GM20431 (cell line): ENCODE measurements around the gene ZNF500.
"Not testable (repeated sequence)": the region's sequence is repeated elsewhere in the genome, so short reads cannot be mapped to it uniquely, and the experiment has no call there.

ENCODE experiments used
- in situ Hi-C: fragments of 300-500 bp; cut with MseI, MboI; formaldehyde crosslinking; loops from one replicate; pipeline ENCODE4 v1.15.0; 2020; ENCODE audit warnings: low sequenced_read_pairs; ENCODE audit not compliant: unreplicated experiment

ZNF500 gene

DNA sequence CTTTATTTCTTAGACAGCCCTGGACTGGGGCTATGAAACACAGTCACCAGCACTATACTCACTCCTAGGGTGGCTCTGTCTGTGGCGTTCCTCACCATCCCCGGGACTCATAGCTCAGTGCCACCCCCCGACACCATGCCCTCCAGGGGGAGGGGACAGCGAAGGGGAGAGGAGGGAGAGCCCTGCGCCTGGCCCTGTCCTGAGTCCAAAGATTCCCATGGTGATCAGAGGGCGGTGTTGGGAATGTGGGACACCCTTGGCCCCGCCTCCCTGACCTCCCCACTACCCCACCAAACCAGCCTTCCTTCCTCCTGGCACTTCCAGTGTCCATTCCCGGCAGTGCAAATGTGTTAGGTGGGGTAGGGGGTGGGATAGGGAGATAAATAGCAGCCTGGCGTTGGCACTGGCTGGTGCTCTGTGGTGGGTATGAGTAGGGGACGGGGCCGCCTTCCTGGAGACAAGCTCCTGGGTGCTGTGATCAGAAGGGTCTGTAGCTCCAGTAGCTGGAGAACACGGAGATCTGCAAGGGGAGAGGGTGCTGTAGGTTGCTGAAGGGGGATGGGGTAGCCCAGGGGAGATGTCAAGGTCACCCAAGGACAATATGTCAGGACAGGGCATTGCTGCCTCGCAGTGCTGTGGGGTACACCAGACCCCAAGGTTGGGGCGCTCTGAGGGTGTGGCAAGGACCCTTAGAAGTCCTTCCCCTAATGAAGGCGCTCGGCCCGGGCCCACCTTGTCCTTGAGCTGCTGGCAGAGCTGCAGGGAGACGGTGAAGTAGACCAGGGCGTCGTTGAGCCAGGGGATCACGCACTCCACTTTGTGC, 30.2 kb upstream of the ZNF500 start:
- in situ Hi-C loops: no loop called here

DNA sequence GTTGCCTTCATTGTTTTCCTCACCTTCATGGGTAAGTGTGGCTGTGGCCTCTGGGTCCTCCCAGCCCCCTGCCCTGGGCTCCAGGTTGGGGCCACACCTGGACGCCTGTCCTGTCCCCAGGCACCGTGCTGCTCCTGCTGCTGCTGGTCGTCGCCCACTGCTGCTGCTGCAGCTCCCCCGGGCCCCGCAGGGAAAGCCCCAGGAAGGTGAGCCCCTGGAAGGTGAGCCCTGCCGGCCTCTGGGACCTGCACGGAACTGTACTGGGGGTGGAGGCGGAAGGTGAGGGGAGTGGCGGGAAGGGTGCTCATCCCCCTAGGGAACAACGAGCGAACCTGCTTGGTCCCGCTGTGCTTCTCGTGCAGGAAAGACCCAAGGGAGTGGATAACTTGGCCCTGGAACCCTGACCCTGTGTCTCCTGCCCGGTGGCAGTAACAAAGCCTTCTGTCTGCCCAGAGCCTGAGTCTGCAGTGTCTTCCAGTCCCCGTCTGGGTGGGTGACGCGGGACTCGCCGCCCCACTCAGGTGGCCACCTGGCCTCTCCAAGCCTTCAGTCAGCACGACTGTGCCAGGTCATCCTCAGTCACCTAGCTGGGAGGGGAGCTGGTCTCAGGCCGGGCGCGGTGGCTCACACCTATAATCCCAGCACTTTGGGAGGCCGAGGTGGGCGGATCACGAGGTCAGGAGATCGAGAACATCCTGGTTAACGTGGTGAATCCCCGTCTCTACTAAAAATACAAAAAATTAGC, 29.0 kb upstream of the ZNF500 start:
- in situ Hi-C loops: no loop called here

DNA sequence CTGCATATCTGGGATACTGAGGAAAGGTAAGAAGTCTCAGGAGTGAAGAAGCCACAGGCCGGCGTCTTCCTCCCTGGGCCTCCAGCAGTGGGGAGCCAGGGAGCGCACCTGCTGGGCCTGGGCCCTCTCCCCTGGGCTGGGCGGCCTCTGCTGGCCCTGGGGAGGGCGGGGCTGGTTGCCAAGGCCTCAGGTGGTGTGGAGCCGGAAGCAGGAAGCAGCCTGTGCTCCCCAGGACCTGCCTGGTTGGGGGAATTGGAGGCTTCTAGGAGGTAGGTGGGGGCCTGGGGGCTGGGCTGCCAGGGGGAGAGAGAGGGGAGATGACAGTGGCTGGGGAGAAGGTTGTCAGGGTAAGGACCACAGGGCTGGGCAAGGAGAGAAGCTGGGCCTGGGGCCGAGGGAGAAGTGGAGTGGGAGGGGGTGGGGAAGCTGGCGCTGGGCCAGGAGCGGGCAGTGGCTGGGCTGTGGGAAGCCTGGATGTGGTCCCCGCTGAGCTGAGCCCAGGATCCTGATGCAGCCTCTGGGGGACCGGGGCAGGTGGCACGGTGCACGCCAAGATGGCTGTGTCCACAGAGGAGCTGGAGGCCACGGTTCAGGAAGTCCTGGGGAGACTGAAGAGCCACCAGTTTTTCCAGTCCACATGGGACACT, 28.3 kb upstream of the ZNF500 start, which contains the start of gene SMIM22:
Gene SMIM22, plus strand, starts transcription at position 189 of the 647 bp plus-strand sequence. Its CDS starts 366 bp downstream, at position 555.
- in situ Hi-C loops: no loop called here

DNA sequence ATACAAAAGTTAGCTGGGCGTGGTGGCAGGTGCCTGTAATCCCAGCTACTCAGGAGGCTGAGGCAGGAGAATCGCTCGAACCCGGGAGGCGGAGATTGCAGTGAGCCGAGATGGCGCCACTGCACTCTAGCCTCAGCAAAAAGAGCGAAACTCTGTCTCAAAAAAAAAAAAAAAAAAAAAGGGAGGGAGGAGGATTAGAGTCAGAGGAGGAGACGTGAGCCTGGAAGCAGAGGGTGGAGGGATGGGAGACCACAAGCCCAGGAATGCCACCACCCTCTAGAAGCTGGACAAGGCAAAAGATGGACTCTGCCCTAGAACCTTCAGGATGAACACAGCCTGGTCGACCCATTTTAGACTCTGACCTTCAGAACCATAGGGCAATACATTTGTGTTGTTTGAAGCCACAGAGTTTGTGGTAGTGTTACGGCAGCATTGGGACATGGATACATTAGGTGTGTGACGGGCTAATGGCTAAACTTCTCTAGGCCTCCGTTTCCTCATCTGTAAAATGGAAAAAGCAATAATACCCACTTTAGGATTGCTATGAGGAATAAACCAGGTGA, 26.1 kb upstream of the ZNF500 start:
- in situ Hi-C loops: no loop called here

DNA sequence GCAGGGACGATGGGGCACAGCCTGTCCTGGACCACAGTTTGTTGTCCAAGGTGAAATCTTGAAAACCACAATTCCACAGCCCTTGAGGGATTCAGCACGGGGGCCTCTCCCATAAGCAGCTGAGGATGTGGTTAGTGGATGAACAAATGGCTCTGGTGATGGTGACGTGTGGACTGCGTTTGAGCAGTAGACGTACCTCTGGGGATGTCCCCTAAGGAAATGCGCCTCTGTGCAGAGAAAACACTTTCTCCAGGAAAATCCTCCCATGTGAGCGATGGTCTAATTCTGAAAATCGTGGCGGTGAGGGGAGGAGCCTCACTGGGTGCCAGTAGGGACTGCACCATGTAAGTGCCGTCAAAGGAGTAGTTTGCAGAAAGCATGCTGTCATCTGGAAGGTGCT, 23.9 kb upstream of the ZNF500 start:
- in situ Hi-C loops: no loop called here

DNA sequence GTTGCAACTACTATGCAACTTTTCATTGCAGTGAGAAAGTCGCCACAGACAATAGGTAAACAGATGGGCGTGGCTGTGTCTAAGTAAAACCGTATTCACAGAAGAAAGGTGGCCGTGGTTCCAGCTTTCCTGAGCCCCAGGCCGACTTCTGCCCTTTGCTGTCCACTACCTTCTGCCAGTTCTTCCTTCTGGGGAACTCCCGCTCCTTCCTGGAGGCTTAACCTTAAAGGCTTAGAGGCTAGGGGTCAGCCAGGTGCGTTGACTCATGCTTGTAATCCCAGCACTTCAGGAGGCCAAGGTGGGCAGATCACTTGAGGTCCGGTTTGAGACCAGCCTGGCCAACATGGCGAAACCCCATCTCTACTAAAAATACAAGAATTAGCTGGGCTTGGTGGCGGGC, 23.3 kb upstream of the ZNF500 start:
- in situ Hi-C loops: no loop called here

DNA sequence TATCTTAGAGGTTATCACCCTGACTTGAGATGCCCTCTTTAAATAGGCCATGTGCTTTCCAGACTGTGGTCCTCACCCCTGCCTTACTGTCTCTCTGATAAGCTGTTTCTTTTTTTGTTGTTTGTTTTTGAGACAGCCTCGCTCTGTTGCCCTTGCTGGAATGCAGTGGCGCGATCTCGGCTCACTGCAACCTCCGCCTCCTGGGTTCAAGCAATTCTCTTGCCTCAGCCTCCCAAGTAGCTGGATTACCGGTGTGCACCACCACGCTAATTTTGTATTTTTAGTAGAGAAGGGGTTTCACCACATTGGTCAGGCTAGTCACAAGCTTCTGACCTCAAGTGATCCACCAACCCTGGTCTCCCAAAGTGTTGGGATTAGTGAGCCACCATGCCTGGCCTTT, 21.9 kb upstream of the ZNF500 start:
- in situ Hi-C loops: no loop called here

DNA sequence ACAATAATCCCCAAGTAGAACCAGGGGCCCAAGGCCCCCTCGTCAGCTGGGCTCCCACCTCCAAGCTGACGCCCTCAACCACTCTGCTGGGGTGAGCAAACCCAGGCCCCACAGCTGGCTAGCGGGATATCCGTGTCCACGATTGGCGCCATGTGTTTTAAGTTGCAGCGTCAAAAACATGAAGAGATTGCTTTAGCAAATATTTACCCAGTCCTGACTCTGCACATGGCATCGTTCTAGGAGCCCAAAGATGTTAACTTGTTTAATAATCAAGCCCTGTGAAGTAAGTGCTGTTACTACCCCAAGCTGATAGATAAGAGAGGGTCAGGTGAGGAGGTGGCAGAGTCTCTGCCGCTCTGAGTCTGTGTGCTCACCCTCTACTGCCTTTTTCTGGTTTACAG, 21.5 kb upstream of the ZNF500 start:
- in situ Hi-C loops: no loop called here

DNA sequence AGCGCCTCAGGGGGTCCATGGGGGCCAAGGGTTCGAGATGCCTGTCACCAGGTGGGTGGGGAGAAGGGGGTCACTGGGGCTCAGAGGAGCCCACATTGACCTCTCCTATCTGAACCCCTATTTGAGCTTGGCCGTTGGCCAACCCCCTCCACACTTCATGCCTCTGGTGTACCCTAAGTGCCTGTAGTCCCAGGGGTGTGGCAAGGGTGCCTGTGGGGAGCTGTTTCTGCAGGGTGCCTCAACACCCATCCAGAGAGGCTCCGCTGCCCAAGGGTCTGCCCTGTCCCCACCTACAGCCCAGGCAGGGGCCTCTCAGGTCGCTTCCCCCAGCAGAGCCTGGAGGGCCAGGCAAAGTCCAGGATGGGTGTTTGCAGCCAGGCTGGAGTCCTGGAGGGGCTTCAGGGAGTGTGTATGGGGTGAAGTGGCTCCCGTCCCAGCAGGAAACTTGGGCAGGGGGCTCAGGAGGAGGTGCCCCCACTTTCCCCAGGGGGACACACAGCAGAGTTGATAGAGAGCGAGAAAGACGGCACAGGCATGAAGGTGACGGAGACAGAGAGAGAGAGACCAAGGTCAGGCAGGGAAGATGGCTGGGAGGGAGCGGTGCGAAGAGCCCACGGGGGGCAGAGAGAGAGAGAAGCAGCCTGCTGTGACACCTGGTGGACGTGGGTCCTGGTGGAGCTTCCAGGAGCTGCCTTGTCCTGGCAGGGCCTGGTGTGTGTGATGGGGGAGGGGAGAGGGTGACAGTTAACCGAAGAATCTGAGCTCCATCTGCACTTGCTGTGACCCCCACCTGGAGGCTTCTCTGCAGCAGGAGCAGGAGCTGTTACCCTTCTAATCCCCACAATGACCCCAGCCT, 20.9 kb upstream of the ZNF500 start, which contains the start of gene SEPTIN12:
Gene SEPTIN12, minus strand, starts transcription at position 719 of the 856 bp plus-strand sequence. Its CDS starts 700 bp downstream, at position 19.
- in situ Hi-C loops: no loop called here

DNA sequence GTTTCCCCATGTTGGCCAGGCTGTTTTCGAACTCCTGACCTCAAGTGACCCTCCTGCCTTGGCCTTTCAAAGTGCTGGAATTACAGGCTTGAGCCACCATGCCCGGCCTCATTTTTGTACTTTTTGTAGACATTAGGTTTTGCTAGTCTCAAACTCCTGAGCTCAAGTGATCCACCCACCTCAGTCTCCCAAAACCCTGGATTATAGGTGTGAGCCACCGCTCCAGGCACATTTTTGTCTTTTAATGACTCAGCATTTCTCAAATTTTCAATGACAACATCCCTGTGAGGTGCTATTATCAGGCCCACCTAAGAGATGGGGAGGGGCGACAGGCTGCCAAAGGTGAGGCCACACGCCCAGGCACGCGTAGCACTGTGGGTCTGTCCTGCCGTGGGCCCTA, 20.1 kb upstream of the ZNF500 start:
- in situ Hi-C loops: no loop called here

DNA sequence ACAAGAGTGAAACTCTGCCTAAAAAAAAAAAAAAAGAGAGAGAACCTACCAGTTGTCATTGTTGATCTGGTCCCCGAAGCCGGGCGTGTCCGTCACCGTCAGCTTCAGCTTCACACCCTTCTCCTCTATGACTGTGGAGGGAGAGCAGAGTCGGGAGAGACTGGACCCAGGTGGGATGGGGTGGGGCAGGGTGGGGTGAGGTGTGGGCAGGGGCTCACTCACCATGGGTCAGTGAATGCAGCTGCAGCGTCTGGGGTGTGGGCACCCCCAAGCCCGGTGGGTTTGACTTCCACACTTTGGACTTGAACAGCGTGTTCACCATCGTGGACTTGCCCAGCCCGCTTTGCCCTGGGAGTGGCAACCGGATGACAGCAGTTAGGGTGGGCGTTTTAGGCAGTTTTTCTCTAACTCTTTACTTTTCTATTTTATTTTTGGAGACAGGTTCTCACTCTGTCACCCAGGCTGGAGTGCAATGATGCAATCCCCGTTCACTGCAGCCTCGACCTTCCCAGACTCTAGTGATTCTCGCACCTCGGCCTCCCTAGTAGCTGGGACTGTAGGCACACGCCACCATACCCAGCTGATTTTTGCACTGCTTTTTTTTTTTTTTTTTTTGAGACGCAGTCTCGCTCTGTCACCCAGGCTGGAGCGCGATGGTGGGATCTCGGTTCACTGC, 18.9 kb upstream of the ZNF500 start:
- in situ Hi-C loops: no loop called here

DNA sequence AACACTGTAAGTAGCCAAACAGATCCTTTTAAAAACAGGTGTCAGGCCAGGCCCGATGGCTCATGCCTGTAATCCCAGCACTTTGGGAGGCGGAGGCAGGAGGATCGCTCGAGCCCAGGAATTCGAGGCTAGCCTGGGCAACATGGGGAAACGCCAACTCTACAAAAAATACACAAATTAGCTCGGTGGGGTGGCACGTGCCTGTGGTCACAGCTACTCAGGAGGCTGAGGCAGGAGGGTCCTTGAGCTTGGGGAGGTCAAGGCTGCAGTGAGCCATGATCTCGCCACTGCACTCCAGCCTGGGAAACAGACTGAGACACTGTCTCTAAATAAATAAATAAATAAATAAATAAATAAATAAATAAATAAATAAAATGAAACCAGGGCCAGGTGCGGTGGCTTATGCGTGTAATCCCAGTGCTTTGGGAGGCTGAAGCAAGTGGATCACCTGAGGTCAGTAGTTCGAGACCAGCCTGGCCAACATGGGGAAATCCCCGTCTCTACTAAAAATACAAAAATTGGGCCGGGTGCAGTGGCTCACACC, 17.6 kb upstream of the ZNF500 start:
- in situ Hi-C loops: not testable (repeated sequence)

DNA sequence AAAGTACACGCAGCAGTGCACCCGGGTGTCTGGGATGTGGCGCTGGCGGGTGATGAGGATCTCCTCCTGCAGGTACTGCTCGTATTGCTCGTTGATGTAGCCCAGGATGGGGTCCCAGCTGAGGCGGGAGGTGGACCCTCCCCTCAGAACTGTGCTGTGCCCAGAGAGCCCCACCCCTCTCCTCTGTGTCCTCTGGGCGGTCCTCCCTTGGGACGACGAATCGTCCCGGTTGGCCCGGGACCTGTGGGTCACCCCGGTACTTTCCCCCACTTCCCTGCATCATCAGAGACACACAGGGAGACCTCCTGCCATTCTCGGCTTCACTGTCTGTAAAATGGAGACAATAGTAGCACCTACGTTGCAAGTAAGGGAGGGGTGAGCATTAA, 17.0 kb upstream of the ZNF500 start:
- in situ Hi-C loops: no loop called here

DNA sequence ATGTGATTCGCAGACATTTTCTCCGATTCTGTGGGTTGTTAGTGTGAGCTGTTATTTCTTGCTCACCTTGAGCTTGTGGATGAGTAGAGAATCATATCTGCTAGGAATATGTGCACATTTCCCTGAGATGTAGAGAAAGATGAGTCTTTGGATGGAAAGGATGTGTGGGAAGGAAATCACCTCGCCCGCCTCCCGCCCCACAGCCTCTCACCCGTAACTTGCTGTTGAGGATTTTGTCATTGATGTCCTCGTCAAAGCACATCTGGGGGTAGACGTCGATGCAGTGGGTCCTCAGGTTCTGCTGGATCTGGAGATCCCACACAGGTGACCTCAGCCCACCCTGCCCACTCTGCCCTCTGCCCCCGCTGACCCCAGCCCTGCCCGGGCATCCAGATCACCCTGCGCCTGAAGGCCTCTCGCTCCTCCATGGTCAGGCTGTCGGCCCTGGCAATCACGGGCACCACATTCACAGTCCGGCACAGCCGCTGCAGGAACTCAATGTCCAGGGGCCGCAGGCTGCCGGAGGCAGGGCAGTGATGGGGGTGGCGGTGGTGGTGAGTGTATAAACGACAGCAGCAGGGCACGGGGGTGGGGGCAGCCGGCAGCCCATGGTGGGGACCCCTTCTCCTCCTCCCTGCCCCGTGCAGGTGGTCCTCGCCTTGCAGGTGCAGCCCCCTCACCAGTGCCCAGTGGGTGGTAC, 16.4 kb upstream of the ZNF500 start:
- in situ Hi-C loops: no loop called here

DNA sequence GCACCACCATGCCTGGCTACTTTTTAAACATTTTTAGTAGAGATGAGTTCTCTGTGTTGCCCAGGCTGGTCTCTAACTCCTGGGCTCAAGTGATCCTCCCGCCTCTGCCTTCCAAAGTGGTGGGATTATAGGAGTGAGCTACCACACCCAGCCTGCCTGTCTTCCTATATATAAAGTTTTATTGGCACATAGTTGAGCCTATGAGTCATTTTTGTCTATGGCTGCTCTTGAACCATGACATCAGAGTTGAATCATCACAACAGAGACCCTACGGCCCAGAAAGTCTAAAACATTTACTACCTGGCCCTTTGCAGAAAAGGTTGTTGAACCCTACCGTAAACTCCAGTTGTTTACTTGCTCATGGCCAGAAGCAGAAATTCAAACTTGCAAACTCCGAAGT, 13.3 kb upstream of the ZNF500 start:
- in situ Hi-C loops: no loop called here

DNA sequence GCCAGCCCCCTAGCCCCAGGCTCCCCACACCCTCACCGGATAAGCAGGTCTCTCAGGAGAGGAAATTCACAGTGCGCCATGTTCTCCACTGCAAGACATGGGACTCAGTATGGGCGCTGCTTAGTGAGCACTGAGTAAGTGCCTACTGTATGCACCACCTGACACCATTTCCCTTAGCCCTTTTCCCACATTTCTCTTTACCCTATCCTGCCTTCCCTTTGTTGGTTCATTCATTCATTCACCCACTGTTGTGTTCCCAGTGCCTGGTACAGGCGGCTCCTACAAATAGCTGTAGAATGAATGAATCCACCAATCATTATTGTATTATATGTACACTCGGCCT, 11.1 kb upstream of the ZNF500 start:
- in situ Hi-C loops: no loop called here

DNA sequence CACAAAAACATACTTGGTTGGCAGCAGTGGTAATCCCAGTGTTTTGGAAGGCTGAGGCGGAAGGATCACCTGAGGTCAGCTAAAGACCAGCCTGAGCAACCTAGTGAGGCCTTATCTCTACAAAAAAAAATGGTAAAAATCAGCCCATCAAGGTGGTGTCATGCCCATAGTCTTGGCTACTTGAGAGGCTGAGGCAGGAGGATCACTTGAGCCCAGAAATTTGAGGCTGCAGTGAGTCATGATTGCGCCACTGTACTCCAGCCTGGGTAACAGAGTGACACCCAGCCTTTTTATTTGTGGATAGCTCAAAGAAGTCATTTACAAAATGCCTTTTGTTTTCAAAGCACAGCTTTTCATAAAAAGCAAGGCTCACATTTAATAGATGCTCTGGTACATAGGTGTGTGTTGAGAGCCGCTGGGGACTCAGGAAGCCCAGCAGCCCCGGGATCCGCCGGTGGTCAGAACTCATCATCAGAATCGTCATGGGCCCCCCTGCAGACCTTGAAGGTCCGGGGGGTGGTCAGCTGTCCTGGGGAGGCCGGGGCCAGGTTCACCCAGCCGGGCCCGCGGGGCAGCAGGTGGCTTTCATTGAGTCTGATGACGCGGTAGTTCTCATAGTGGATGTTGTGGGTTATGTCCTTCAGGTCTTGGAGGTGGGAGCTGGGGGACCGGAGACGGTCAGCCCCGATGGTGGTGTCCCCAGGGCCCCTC, 10.5 kb upstream of the ZNF500 start:
- in situ Hi-C loops: no loop called here
